Activated T-helper 1 cell treated with anti-CD3 and anti-CD28 coated beads, Interleukin-2, amount 50 U/mL, for 16 hours (primary cell): ENCODE results near the gene PAGR1.
"Not testable (repeated sequence)": the region's sequence is repeated elsewhere in the genome, so short reads cannot be mapped to it uniquely, and the experiment has no call there.

Experiments
- DNase-seq, 2 donors: peaks; one replicate each; pipeline ENCODE4 v3.0.0-alpha.2; 2020; ENCODE audit warnings: low read depth in 1 of 2, low spot score in 1 of 2

PAGR1 gene

GRCh38 chr16:29811896-29812665 is 3.9 kb upstream of the PAGR1 start, which contains the start of gene PRRT2:
TSS of gene PRRT2 (plus strand) at chr16:29812193. CDS start at chr16:29813055, 862 bp downstream.
- no peak for DNase-seq

- no peak for DNase-seq
These were observed 3.0 kb upstream of the PAGR1 start for GRCh38 chr16:29812754-29813643.

GRCh38 chr16:29813644-29814562 is 2.0 kb upstream of the PAGR1 start:
- no peak for DNase-seq

- no peak for DNase-seq
These were observed 1.4 kb upstream of the PAGR1 start for GRCh38 chr16:29814592-29814991.

GRCh38 chr16:29815032-29815721 is 775 bp upstream of the PAGR1 start:
- DNase-seq: peak in 1 of 2 donors; percentile 34

GRCh38 chr16:29816694-29817441 is 916 bp downstream of the PAGR1 start:
- no peak for DNase-seq

- no peak for DNase-seq
These were observed 2.1 kb downstream of the PAGR1 start for GRCh38 chr16:29818082-29818481.

- DNase-seq: no peak
These were observed 3.6 kb downstream of the PAGR1 start for GRCh38 chr16:29819506-29819905.

GRCh38 chr16:29820271-29820701 is 4.3 kb downstream of the PAGR1 start, which contains the start of gene MVP:
TSS of gene MVP (plus strand) at chr16:29820462. CDS start at chr16:29830550, 10,088 bp downstream.
- no peak for DNase-seq

GRCh38 chr16:29820730-29821642 is 5.0 kb downstream of the PAGR1 start:
- no peak for DNase-seq

- no peak for DNase-seq
These were observed 5.7 kb downstream of the PAGR1 start for GRCh38 chr16:29821643-29822115.

- DNase-seq: no peak
These were observed 8.7 kb downstream of the PAGR1 start for GRCh38 chr16:29824589-29825144.

- DNase-seq: no peak
These were observed 9.4 kb downstream of the PAGR1 start for GRCh38 chr16:29825145-29826044.

GRCh38 chr16:29826342-29826695 is 10.4 kb downstream of the PAGR1 start:
- no peak for DNase-seq

GRCh38 chr16:29830774-29831173 is 14.8 kb downstream of the PAGR1 start:
- no peak for DNase-seq

- DNase-seq: no peak
These were observed 15.5 kb downstream of the PAGR1 start for GRCh38 chr16:29831490-29831889.

- DNase-seq: not testable (repeated sequence)
These were observed 17.3 kb downstream of the PAGR1 start for GRCh38 chr16:29833219-29833618.
